ENCODE data around the gene LFNG.

Gene LFNG

GRCh38 chr7:2517026-2517425, 2.5 kb upstream of the LFNG start:
- no peak overlapping the region for H2AFZ ChIP-seq (ENCODE audit: low read length)
- no peak overlapping the region for H3K9ac ChIP-seq (ENCODE audit: low read length)
- no peak overlapping the region for H3K4me2 ChIP-seq (ENCODE audit: low read length)
- peaks cover 13% of the 10 kb centered on the region for H3K27me3 ChIP-seq (ENCODE audit: insufficient read depth, low read length)
- H3K4me1 ChIP-seq (ENCODE audit: insufficient read depth, low read length, severe bottlenecking) = peaks cover 20% of the 10 kb centered on the region
- no peaks in the 10 kb centered on the region for H4K20me1 ChIP-seq (ENCODE audit: insufficient read depth, low read length)
- H3K9me3 ChIP-seq (ENCODE audit: low read length) = no peaks in the 10 kb centered on the region
- no peak for TF ChIP-seq EZH2 (IDR thresholded peaks at IDR 0.05; ENCODE audit: borderline replicate concordance, low read length)
- no peak for TF ChIP-seq CTCF (IDR thresholded peaks at IDR 0.05; ENCODE audit: low read length)
- no peak overlapping the region for H3K27ac ChIP-seq (ENCODE audit: low read depth, low read length, poor library complexity, severe bottlenecking)
- H3K79me2 ChIP-seq (ENCODE audit: insufficient read depth, low read length) = no peaks in the 10 kb centered on the region
- H3K9me2 ChIP-seq (ENCODE audit: low read depth, low read length) = no peaks in the 10 kb centered on the region
- no peaks in the 10 kb centered on the region for H3K36me3 ChIP-seq (ENCODE audit: insufficient read depth, low read length)
- H3K4me3 ChIP-seq (ENCODE audit: low read depth, low read length, poor library complexity, severe bottlenecking) = no peak overlapping the region
- no peaks in the 10 kb centered on the region for H3F3A ChIP-seq (ENCODE audit: insufficient read depth, low read length)

GRCh38 chr7:2517678-2518507, 1.7 kb upstream of the LFNG start:
- Histone ChIP-seq H3K9me2 (ENCODE audit: low read depth, low read length) (no peaks in the 10 kb centered on the region), H2AFZ (ENCODE audit: low read length) (no peak overlapping the region), H3K9me3 (ENCODE audit: low read length) (no peaks in the 10 kb centered on the region), H3K4me1 (ENCODE audit: insufficient read depth, low read length, severe bottlenecking) (peaks cover 11% of the 10 kb centered on the region), H3F3A (ENCODE audit: insufficient read depth, low read length) (no peaks in the 10 kb centered on the region), H3K4me2 (ENCODE audit: low read length) (no peak overlapping the region), H3K79me2 (ENCODE audit: insufficient read depth, low read length) (no peaks in the 10 kb centered on the region), H3K27me3 (ENCODE audit: insufficient read depth, low read length) (peaks cover 16% of the 10 kb centered on the region), H3K9ac (ENCODE audit: low read length) (no peak overlapping the region), H3K4me3 (ENCODE audit: low read depth, low read length, poor library complexity, severe bottlenecking) (no peak overlapping the region), H4K20me1 (ENCODE audit: insufficient read depth, low read length) (no peaks in the 10 kb centered on the region), H3K36me3 (ENCODE audit: insufficient read depth, low read length) (no peaks in the 10 kb centered on the region), H3K27ac (ENCODE audit: low read depth, low read length, poor library complexity, severe bottlenecking) (no peak overlapping the region)
- TF ChIP-seq EZH2 (IDR thresholded peaks at IDR 0.05; ENCODE audit: borderline replicate concordance, low read length) (no peak), CTCF (IDR thresholded peaks at IDR 0.05; ENCODE audit: low read length) (no peak)

GRCh38 chr7:2518737-2519118, 846 bp upstream of the LFNG start:
- Histone ChIP-seq H3K9me2 (ENCODE audit: low read depth, low read length) (no peaks in the 10 kb centered on the region), H4K20me1 (ENCODE audit: insufficient read depth, low read length) (no peaks in the 10 kb centered on the region), H3K4me2 (ENCODE audit: low read length) (peak overlapping the region; percentile 94), H3K4me3 (ENCODE audit: low read depth, low read length, poor library complexity, severe bottlenecking) (peak overlapping the region; percentile 61), H3K27me3 (ENCODE audit: insufficient read depth, low read length) (peaks cover 16% of the 10 kb centered on the region), H3K27ac (ENCODE audit: low read depth, low read length, poor library complexity, severe bottlenecking) (no peak overlapping the region), H3K79me2 (ENCODE audit: insufficient read depth, low read length) (no peaks in the 10 kb centered on the region), H3K9me3 (ENCODE audit: low read length) (no peaks in the 10 kb centered on the region), H3K9ac (ENCODE audit: low read length) (no peak overlapping the region; the same call in 1 of the 2 replicates), H3K36me3 (ENCODE audit: insufficient read depth, low read length) (no peaks in the 10 kb centered on the region), H2AFZ (ENCODE audit: low read length) (no peak overlapping the region), H3F3A (ENCODE audit: insufficient read depth, low read length) (no peaks in the 10 kb centered on the region), H3K4me1 (ENCODE audit: insufficient read depth, low read length, severe bottlenecking) (peaks cover 11% of the 10 kb centered on the region)
- no peak for TF ChIP-seq CTCF (IDR thresholded peaks at IDR 0.05; ENCODE audit: low read length)
- no peak for TF ChIP-seq EZH2 (IDR thresholded peaks at IDR 0.05; ENCODE audit: borderline replicate concordance, low read length)
